Neuron (in vitro differentiated cells): ENCODE data around the gene LINC01488.

Source experiments
- H2AFZ ChIP-seq: one replicate; pipeline ENCODE4 v1.6.1; 2013; ENCODE audit warnings: low read depth, mild to moderate bottlenecking, inconsistent platforms, low read length, moderate library complexity
- H3K27me3 ChIP-seq: one replicate; pipeline ENCODE4 v1.6.1; 2013; ENCODE audit warnings: low read length; ENCODE audit not compliant: insufficient read depth
- H3K36me3 ChIP-seq: one replicate; pipeline ENCODE4 v1.6.1; 2013; ENCODE audit warnings: low read length; ENCODE audit not compliant: insufficient read depth
- H3K4me1 ChIP-seq: one replicate; pipeline ENCODE4 v1.6.1; 2013; ENCODE audit warnings: low read length; ENCODE audit not compliant: insufficient read depth
- H3K4me3 ChIP-seq: 2 replicates; pipeline ENCODE4 v1.5.1; 2013; ENCODE audit warnings: mild to moderate bottlenecking, low read length, moderate library complexity
- H3K9me3 ChIP-seq: one replicate; pipeline ENCODE4 v1.6.1; 2013; ENCODE audit warnings: low read length

LINC01488 gene

DNA sequence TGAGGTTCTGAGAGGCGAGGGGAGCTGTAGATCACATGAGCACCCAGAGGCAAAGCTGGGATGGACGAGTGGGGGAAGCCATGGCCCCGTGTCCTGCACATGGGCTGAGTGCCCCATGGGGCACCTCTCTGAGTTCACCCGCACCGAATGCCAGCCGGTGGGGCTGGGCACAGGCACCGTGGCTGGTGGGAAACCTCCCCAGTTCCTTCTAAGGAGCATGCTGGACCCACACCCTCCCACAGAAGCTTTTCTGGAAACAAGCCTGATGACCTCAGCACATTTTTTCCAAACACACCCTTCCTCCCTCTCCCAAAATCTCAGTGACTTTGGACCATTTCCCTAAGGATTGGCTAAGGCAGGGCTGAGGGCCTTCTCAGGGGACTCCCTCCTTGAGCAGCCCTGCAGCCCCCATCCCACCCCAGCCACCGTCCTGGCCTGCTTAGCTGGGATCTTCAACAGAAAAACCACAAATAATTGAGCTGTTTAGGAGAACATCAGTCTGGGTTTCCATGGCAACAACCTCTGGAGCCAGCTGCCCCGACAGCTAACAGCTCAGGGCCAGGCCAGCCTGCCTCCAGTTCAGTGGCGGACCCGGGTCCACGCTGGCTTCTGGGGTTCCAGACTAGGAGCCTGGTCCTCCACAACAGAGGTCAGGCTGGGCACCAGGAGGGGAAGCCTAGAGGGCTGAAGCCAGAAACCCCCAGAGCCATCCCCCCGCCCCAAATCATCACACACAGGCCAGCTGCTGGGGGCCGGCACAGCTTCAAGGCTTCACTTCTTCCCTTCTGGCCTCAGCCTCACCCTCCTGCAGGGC is 18.1 kb upstream of the LINC01488 start:
- no peak overlapping the region for H2AFZ ChIP-seq
- H3K27me3 ChIP-seq: no peaks in the 10 kb centered on the region
- peaks cover 7% of the 10 kb centered on the region for H3K4me1 ChIP-seq
- no peak overlapping the region for H3K4me3 ChIP-seq
- H3K36me3 ChIP-seq: no peaks in the 10 kb centered on the region
- no peaks in the 10 kb centered on the region for H3K9me3 ChIP-seq

DNA sequence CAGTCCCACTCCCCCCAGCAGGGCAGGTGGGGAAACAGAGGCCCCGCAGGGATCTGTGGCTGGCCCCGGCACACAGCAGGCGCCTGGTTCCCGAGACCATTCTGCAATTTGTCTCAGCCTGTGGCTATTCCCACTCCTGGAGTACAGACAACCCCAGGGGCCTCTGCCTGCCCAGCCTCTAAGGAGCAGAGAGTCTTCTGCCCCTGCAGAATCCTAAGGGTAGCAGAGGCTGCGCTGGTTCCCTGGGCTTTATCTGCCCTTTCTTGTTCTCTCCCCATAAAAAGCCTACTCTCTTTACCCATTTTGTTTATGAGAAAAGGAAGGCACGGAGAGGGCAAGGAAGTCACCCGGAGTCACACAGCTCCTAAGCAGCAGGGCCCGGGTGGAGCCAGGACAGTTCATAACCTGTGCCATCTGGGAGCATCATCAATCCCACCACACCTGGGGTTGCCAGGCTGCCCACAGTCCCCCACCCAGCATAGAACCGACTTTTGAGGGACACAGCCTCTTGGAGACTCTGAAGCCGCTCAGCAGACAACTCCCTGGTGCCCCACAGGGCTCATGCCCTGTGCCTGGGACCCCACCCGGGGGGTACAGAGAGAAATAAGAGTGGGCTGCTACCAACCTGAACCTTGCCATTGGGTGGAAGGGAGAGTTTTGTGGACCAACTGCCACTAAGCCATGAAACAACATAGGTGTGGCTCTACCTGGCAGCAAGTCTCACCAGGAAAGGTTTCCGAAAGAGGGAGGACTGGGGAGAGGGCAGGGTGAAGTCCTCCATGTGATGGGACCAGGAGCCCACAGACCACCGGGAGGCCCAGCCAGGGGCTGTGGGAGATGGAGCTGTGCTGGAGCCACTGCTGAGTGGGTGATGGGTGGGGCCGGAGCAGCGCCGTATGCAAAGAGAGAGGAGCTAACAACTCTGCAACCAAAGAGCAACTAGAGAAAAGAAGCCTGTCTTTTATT is 17.2 kb upstream of the LINC01488 start:
- Histone ChIP-seq H3K27me3 (no peaks in the 10 kb centered on the region), H3K9me3 (no peaks in the 10 kb centered on the region), H2AFZ (no peak overlapping the region), H3K4me1 (peaks cover 7% of the 10 kb centered on the region), H3K36me3 (no peaks in the 10 kb centered on the region), H3K4me3 (no peak overlapping the region)

DNA sequence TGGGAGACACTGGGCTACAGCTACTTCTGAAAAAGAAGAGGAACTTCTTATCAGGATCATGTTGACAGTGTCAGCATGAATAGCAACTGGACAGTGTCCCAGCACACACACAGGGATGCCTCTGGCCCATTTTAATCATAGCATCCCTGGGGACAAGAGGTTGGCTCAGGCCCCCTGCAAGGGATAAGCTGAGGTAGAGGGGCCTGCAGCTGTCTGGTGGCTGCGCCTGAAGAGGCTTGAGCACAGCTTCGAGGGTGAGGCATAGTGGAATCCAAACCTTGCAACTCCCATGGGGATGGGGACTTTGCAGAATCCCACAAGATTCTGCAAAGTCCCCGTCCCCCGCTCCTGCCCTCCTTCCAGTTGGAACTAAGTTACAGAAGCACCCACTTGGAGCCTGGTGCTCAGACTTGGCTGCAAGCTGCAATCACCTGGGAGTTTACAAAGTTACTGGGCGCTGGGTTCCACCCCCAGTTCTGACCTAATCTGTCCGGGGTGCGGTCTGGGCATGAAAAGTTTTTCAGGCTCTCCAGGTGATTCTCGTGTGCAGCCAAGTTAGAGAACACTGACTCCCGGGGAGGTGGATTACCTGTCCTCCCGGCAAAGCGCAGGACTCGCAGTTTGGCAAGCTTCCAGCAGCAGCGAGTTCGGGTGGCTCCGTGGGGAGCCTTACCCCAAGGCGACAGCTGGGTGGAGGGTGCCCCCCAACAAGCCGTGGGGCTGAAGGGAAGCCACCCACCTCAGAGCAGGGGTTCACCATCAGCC is 16.0 kb upstream of the LINC01488 start:
- Histone ChIP-seq H3K4me3 (no peak overlapping the region), H3K36me3 (no peaks in the 10 kb centered on the region), H3K27me3 (no peaks in the 10 kb centered on the region), H3K4me1 (peaks cover 7% of the 10 kb centered on the region), H3K9me3 (no peaks in the 10 kb centered on the region), H2AFZ (no peak overlapping the region)

DNA sequence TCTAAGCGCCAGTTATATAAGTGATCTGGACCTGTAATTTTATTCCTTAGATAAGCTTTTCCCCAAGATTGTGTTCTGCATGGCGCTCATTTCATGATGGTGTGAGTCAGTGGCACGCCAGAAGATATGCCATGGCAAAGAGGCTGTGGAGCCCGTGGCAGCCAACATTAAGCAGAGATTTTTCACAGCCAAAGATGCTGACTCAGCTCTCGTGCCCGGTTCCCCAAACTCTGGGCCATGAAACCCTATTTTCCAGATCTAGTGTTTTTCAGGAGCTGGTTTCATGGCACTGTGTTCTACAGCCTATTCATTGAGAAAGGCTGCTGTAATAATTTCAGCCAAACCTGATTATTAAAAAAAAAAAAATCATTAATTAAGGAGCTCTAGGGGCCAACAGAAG is 15.4 kb upstream of the LINC01488 start:
- Histone ChIP-seq H2AFZ (no peak overlapping the region), H3K27me3 (no peaks in the 10 kb centered on the region), H3K36me3 (no peaks in the 10 kb centered on the region), H3K4me3 (no peak overlapping the region), H3K4me1 (peaks cover 7% of the 10 kb centered on the region), H3K9me3 (no peaks in the 10 kb centered on the region)

DNA sequence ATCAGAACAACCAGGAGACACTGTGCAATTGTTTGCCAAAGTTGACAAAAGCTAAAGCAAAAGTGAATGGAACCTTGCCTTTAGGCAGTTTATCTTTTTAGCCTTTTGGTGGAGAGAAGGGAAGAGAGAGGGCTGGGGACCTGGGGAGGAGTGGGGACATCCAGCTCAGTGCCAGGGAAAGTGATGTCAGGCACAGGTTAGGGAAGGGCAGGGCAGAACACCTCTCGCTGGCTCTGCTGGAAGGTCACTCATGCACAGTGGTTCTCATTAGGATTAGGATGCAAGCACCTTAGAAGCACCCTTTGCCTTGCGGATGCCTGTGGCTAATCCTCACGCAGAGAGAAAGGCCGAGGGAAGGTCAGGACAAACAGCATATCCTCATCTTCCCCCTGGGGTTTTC is 14.3 kb upstream of the LINC01488 start:
- H3K27me3 ChIP-seq: peaks cover 4% of the 10 kb centered on the region
- no peak overlapping the region for H2AFZ ChIP-seq
- no peaks in the 10 kb centered on the region for H3K36me3 ChIP-seq

DNA sequence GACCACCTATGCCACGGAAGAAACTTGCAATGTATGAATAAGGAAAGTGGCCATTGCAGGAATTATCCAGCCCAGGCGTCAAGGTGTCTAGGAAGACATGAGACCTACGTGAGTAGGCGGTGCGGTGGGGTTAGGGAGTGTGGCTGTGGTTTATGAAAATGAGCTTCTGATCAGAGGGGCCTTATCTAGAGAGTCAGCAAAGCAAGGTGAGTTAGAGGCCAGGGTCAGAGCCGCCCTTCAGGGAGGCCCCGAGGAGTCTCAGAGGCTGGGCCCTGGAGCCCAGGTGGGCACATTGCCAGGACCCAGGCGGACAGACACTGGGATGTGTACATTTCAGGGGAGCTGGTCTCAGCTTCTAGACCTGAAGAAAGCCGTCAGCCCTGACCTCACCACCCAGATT is 13.8 kb upstream of the LINC01488 start:
- H3K9me3 ChIP-seq: no peaks in the 10 kb centered on the region
- H3K27me3 ChIP-seq: peaks cover 5% of the 10 kb centered on the region
- H3K4me3 ChIP-seq: no peak overlapping the region
- peaks cover 13% of the 10 kb centered on the region for H3K4me1 ChIP-seq
- no peaks in the 10 kb centered on the region for H3K36me3 ChIP-seq
- H2AFZ ChIP-seq: no peak overlapping the region

More for the DNA sequence above, 14.3 kb upstream of the LINC01488 start:
- peaks cover 13% of the 10 kb centered on the region for H3K4me1 ChIP-seq
- H3K9me3 ChIP-seq: no peaks in the 10 kb centered on the region
- H3K4me3 ChIP-seq: no peak overlapping the region

DNA sequence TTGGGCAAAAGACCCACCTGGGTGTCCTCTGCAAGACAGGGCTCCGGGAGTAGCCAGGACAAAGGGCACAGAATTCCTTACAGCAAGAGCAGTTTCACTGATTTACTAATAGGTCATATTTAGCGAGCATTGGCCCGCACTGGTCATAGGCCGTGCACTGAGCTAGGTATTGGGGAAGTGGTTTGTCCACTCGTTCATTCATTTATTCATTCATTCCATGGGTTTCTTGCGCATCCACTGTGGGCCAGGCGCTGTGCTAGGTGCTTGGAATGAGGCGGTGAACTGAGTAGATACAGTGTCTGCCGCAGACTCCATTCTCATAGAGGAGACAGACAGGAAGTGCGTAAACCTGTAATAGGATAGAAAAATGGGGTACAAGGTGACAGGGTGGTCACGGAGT is 13.2 kb upstream of the LINC01488 start:
- Histone ChIP-seq H3K9me3 (no peaks in the 10 kb centered on the region), H3K4me3 (no peak overlapping the region), H3K36me3 (no peaks in the 10 kb centered on the region), H3K4me1 (peaks cover 13% of the 10 kb centered on the region), H2AFZ (no peak overlapping the region), H3K27me3 (peaks cover 5% of the 10 kb centered on the region)

DNA sequence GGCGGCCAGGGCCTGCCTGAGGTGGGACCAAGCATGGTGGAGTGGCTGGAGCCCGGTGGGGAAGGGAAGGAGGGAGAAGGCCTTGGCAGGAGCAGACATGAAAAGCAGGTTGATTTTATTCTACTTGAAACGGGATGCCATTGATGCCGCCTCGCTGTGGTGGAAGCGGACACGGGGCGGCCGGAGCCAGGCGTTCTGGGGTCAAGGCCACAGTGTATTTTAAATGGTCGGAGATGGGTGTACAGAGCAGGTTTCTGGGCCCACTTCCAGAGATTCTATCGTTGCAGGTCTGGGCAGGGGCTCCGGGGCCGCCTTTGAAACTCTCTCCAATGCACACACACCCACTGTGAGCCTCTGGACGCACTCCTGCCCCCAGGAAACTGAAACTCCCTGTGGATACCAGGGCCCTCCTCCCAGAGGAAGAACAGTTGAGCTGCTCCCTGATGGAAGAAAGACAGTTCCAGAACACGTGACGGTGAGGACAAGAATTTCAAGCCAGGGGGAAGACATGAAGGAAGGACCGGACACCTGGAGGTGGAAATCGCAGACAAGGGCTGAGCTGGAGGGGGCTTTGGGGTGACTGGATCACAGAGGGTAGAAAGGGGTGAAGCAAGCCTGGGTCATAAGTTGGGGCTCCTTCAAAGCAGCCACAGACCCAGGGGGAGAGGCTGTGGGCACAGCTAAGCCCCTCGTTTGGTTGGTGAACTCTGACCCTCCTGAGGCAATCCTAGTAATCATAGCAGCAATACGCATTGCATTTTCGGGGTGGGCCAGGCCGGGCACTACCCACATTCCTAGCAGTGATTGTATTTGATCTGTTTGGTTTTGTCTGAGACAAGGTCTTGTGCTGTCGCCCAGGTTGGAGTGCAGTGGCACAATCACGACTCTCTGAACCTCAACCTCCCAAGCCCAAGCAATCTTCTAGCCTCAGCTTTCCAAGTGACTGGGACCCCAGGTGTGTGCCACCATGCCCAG is 12.3 kb upstream of the LINC01488 start:
- Histone ChIP-seq H3K27me3 (peaks cover 5% of the 10 kb centered on the region), H3K4me1 (peaks cover 5% of the 10 kb centered on the region), H3K36me3 (no peaks in the 10 kb centered on the region), H3K9me3 (no peaks in the 10 kb centered on the region), H2AFZ (no peak overlapping the region), H3K4me3 (no peak overlapping the region)

DNA sequence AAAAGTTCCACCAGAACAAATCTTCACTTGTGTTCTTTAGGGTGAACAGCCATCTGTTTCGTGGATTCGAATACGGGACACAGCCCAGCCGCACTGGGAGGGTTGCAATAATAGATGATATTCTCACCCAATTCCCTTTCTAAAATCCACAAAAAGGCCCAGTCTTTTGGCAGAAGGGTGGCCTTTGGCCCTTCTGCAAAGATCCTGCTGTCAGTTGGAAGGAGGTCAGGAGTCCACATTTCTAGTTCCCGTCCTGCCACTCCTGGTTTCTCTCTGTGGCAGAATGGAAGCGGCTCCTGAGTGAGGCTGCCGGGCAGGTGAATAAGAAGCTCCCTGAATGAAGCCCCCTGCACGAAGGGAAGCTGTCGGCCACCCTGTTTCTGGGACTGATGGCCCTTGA is 11.2 kb upstream of the LINC01488 start:
- H3K36me3 ChIP-seq: no peaks in the 10 kb centered on the region
- no peaks in the 10 kb centered on the region for H3K9me3 ChIP-seq
- no peak overlapping the region for H2AFZ ChIP-seq
- peaks cover 5% of the 10 kb centered on the region for H3K4me1 ChIP-seq
- peaks cover 5% of the 10 kb centered on the region for H3K27me3 ChIP-seq
- no peak overlapping the region for H3K4me3 ChIP-seq

DNA sequence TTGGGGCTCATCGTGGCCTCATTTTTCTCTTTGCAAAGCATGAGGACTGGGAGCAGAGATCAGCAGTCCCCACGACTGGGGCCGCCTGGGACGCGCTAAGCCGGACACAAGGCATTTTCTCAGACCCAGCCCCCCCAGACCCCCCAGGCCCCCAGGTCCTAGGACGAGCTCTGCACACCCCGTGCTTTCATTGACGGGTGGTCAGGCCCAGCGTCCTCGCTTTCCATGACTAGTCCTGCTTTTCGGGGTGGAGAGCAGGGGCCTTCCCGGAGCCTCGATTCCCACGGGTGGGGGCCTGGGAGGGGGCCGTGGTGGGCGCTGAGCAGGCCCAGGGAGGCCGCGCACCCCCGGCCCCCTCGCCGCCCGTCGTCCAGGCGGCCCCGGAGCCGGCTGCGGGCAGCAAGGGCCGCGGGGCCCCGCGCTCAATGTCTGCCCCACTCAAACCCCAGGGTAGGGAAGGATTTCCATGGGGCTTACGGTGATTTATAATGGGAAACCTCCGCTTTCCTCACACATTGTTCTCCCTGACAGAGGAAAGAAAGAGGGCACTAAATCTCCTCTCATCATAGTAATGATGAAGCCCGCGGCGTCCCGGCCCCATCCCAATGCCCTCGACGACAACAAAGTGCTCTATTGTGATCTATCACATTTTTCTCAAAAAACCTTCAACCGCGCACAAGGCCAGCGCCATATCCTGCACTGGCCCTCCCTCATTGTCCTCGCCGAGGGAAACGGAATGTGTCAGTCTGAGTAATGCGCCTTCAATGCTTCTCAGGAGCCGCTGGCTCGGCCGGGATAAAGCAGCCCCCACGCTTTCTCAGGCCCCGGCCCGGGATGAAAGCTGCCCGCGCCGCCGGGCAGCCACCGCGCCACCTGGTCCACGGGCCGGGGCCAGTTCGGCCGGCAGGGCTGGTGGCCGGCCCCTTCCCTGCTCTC is 10.4 kb upstream of the LINC01488 start:
- H3K9me3 ChIP-seq: no peaks in the 10 kb centered on the region
- H3K4me3 ChIP-seq: no peak overlapping the region
- peaks cover 5% of the 10 kb centered on the region for H3K27me3 ChIP-seq
- no peak overlapping the region for H2AFZ ChIP-seq
- H3K4me1 ChIP-seq: peaks cover 5% of the 10 kb centered on the region
- no peaks in the 10 kb centered on the region for H3K36me3 ChIP-seq

DNA sequence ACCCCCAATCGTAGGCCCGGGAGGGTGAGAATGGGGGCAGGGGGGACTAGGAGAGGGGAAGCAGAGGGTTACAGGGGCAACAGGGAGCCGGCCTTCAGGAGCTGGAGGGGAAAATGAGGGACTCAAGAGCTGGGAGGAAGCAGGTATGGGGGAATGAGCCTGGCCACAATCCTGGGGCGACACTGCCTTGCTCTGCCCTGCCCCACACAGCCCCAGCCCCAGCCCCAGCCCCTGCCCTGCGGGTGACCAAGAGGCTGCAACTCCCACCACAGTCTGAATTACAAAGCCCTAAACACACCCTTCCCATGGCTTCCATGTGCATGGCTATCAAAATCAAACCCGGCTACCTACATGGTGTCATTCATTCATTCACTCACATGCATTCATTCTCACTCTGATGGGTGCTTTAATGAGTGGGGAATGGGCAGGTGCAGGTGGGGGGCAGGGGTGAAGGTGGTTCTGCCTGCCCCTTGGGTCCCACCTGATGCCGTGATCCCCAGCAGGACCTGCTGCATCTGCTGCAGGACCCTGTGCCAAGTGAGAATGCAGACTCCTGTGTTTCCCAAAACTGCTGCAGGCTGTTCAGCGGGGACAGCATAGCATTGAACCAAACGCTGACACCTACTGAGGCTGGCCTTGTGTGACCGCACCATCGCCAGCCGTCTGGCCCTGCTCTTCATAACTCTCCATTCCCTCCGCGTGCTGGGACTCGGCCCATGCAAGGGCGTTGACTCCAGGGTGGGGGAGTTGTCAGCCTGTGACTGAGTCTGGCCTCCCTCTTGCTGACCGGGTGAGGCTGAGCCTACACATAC is 9.5 kb upstream of the LINC01488 start:
- Histone ChIP-seq H3K9me3 (no peaks in the 10 kb centered on the region), H2AFZ (no peak overlapping the region), H3K4me1 (peaks cover 5% of the 10 kb centered on the region), H3K36me3 (no peaks in the 10 kb centered on the region), H3K27me3 (peaks cover 5% of the 10 kb centered on the region), H3K4me3 (no peak overlapping the region)
